ENCODE data around the gene SSU72.

SSU72 gene

DNA sequence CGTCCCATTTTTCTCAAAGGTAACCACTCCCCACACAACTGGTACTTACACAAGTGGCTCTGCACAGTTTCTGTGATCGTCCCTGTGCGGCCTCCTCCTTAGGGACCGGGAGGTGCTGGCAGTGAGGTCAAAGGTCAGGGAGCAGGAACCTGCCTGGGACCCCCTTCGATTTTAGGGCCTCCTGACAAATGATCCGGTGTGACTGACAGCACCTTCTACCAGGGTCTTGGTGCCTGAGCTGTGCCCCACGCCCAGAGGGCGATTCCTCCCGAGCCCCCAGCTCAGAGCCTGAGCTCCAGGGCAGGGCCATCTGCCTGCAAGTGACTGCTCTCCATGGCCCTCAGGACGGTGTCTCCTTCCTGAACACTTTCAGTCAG is 22.4 kb downstream of the SSU72 start:
- Histone ChIP-seq H3K27me3 (ENCODE audit: insufficient read depth, low read length, poor library complexity) (no peaks in the 10 kb centered on the region), H4K5ac (ENCODE audit: low read length) (no peak overlapping the region), H3K4me1 (ENCODE audit: control insufficient read depth, low read depth, low read length) (no peaks in the 10 kb centered on the region), H3K9ac (ENCODE audit: low read length) (no peak overlapping the region), H2BK5ac (ENCODE audit: low read length) (no peak overlapping the region), H3K27ac (ENCODE audit: low read depth, low read length) (no peak overlapping the region), H4K8ac (ENCODE audit: low read depth, low read length) (no peak overlapping the region), H3K79me2 (ENCODE audit: control insufficient read depth, insufficient read depth, low read length) (peaks cover 4% of the 10 kb centered on the region), H3K23ac (ENCODE audit: low read length) (no peak overlapping the region), H2BK120ac (ENCODE audit: low read depth, low read length) (no peak overlapping the region), H2AK5ac (ENCODE audit: low read length) (no peak overlapping the region), H3K18ac (ENCODE audit: low read length) (no peak overlapping the region), H3K4me3 (ENCODE audit: low read length) (no peak overlapping the region), H2BK15ac (replicated peaks; ENCODE audit: low read depth) (no peak overlapping the region), H3K4ac (ENCODE audit: low read depth, low read length) (no peak overlapping the region), H3K36me3 (ENCODE audit: control insufficient read depth, insufficient read depth, low read length) (no peaks in the 10 kb centered on the region), H3K79me1 (ENCODE audit: low read length) (peaks cover 13% of the 10 kb centered on the region), H3K4me2 (ENCODE audit: low read length) (no peak overlapping the region), H3K56ac (ENCODE audit: low read length) (no peak overlapping the region)
- WGBS (ENCODE audit: extremely low coverage, insufficient coverage, low lambda C conversion rate): no CpG with 5 or more reads among the region's 10 CpGs
- DNase-seq: no peak

GRCh38 chr1:1551524-1552262 is 23.0 kb downstream of the SSU72 start:
- no peaks in the 10 kb centered on the region for H3K4me1 ChIP-seq (ENCODE audit: control insufficient read depth, low read depth, low read length)

DNA sequence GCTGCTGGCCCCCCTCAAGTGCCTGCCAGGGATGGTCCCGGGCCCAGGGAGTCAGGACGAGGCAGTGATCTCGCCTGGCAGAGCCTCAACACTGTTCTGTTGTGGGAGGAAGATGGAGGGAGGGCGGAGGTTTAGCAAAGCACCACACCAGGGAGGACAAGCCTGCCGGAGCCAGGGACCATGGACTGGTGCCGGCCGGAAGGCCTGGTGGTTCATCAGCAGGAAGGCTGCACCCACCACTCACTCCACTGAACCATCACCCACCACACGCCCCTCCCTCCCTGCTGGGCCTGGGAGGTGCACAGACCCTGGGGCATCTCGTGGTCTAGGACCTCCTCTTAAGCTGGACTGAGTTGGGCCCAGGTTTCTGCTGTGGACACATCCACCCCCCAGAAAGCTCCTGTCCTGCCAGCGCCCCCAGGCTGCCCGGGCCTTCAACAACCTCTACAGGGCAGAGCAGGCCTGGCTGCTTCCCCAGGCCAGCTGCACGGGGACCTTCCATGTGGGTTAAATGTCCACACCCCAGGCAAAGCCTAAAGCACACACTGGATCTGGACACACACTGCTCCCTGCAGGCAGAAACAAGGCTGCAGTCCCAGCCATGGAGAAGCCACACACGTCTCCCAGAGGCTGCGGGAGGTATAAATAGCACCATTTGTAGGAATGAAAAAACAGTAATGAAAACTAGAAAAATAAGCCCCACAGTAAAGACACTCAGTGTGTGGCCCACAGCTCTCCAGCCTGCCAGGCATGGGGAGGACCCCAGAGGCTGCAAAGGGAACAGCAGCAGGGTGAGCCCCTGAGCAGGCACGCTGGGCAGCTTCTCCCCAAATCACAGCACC is 23.9 kb downstream of the SSU72 start:
- H3K79me1 ChIP-seq (ENCODE audit: low read length): peaks cover 12% of the 10 kb centered on the region
- H3K79me2 ChIP-seq (ENCODE audit: control insufficient read depth, insufficient read depth, low read length): peaks cover 4% of the 10 kb centered on the region
- H3K56ac ChIP-seq (ENCODE audit: low read length): no peak overlapping the region
- no CpG with 5 or more reads among the region's 15 CpGs for WGBS (ENCODE audit: extremely low coverage, insufficient coverage, low lambda C conversion rate)
- no peak overlapping the region for H2BK5ac ChIP-seq (ENCODE audit: low read length)
- DNase-seq: peak; percentile 72
- no peak overlapping the region for H4K8ac ChIP-seq (ENCODE audit: low read depth, low read length)
- no peak overlapping the region for H3K9ac ChIP-seq (ENCODE audit: low read length)
- H3K23ac ChIP-seq (ENCODE audit: low read length): no peak overlapping the region
- no peak overlapping the region for H4K5ac ChIP-seq (ENCODE audit: low read length)
- H2BK120ac ChIP-seq (ENCODE audit: low read depth, low read length): no peak overlapping the region
- H3K18ac ChIP-seq (ENCODE audit: low read length): no peak overlapping the region
- H2AK5ac ChIP-seq (ENCODE audit: low read length): no peak overlapping the region
- H3K27ac ChIP-seq (ENCODE audit: low read depth, low read length): no peak overlapping the region
- no peak overlapping the region for H3K4me2 ChIP-seq (ENCODE audit: low read length)
- H3K4me1 ChIP-seq (ENCODE audit: control insufficient read depth, low read depth, low read length): no peaks in the 10 kb centered on the region
- H3K4me3 ChIP-seq (ENCODE audit: low read length): no peak overlapping the region
- no peaks in the 10 kb centered on the region for H3K27me3 ChIP-seq (ENCODE audit: insufficient read depth, low read length, poor library complexity)
- no peak overlapping the region for H3K4ac ChIP-seq (ENCODE audit: low read depth, low read length)
- no peak overlapping the region for H2BK15ac ChIP-seq (replicated peaks; ENCODE audit: low read depth)
- no peaks in the 10 kb centered on the region for H3K36me3 ChIP-seq (ENCODE audit: control insufficient read depth, insufficient read depth, low read length)

More at GRCh38 chr1:1551524-1552262, 23.0 kb downstream of the SSU72 start:
- Histone ChIP-seq H3K79me2 (ENCODE audit: control insufficient read depth, insufficient read depth, low read length) (peaks cover 4% of the 10 kb centered on the region), H3K9ac (ENCODE audit: low read length) (no peak overlapping the region), H3K27ac (ENCODE audit: low read depth, low read length) (no peak overlapping the region), H2AK5ac (ENCODE audit: low read length) (no peak overlapping the region), H3K36me3 (ENCODE audit: control insufficient read depth, insufficient read depth, low read length) (no peaks in the 10 kb centered on the region), H3K56ac (ENCODE audit: low read length) (no peak overlapping the region), H3K4me3 (ENCODE audit: low read length) (no peak overlapping the region), H3K79me1 (ENCODE audit: low read length) (peaks cover 13% of the 10 kb centered on the region), H3K23ac (ENCODE audit: low read length) (no peak overlapping the region), H3K4me2 (ENCODE audit: low read length) (no peak overlapping the region), H2BK15ac (replicated peaks; ENCODE audit: low read depth) (no peak overlapping the region), H2BK5ac (ENCODE audit: low read length) (no peak overlapping the region), H4K8ac (ENCODE audit: low read depth, low read length) (no peak overlapping the region), H3K4ac (ENCODE audit: low read depth, low read length) (no peak overlapping the region), H3K18ac (ENCODE audit: low read length) (no peak overlapping the region), H3K27me3 (ENCODE audit: insufficient read depth, low read length, poor library complexity) (no peaks in the 10 kb centered on the region), H2BK120ac (ENCODE audit: low read depth, low read length) (no peak overlapping the region), H4K5ac (ENCODE audit: low read length) (no peak overlapping the region)
- DNase-seq: no peak
- WGBS (ENCODE audit: extremely low coverage, insufficient coverage, low lambda C conversion rate): no CpG with 5 or more reads among the region's 33 CpGs

DNA sequence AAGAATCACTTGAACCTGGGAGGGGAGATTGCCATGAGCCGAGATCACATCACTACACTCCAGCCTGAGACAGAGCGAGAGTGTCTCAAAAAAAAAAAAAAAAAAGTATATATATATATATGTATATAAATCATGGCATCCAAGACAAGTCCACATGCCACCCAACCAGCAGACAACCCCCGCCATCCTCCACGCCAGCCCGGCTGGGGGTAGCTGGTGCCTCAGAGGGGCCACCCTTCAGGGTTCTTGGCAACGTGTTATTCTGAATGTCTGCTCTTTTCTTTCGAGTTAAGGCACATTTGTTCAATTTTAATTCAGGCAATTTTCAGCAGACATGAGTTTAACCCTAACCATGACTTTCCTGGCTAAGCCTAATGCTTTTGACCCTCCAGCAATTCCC is 24.6 kb downstream of the SSU72 start:
- H3K4me3 ChIP-seq (ENCODE audit: low read length): no peak overlapping the region
- H3K27ac ChIP-seq (ENCODE audit: low read depth, low read length): no peak overlapping the region
- no CpG with 5 or more reads among the region's 7 CpGs for WGBS (ENCODE audit: extremely low coverage, insufficient coverage, low lambda C conversion rate)
- H2BK5ac ChIP-seq (ENCODE audit: low read length): no peak overlapping the region
- H3K4ac ChIP-seq (ENCODE audit: low read depth, low read length): no peak overlapping the region
- H3K4me1 ChIP-seq (ENCODE audit: control insufficient read depth, low read depth, low read length): no peaks in the 10 kb centered on the region
- no peak overlapping the region for H3K56ac ChIP-seq (ENCODE audit: low read length)
- H2BK15ac ChIP-seq (replicated peaks; ENCODE audit: low read depth): no peak overlapping the region
- H2BK120ac ChIP-seq (ENCODE audit: low read depth, low read length): no peak overlapping the region
- H4K8ac ChIP-seq (ENCODE audit: low read depth, low read length): no peak overlapping the region
- H4K5ac ChIP-seq (ENCODE audit: low read length): no peak overlapping the region
- H3K4me2 ChIP-seq (ENCODE audit: low read length): no peak overlapping the region
- peaks cover 4% of the 10 kb centered on the region for H3K79me2 ChIP-seq (ENCODE audit: control insufficient read depth, insufficient read depth, low read length)
- peaks cover 10% of the 10 kb centered on the region for H3K79me1 ChIP-seq (ENCODE audit: low read length)
- no peak overlapping the region for H3K23ac ChIP-seq (ENCODE audit: low read length)
- no peaks in the 10 kb centered on the region for H3K27me3 ChIP-seq (ENCODE audit: insufficient read depth, low read length, poor library complexity)
- no peak overlapping the region for H2AK5ac ChIP-seq (ENCODE audit: low read length)
- no peak overlapping the region for H3K18ac ChIP-seq (ENCODE audit: low read length)
- DNase-seq: no peak
- no peaks in the 10 kb centered on the region for H3K36me3 ChIP-seq (ENCODE audit: control insufficient read depth, insufficient read depth, low read length)
- no peak overlapping the region for H3K9ac ChIP-seq (ENCODE audit: low read length)

GRCh38 chr1:1548591-1548990 is 26.1 kb downstream of the SSU72 start:
- Histone ChIP-seq H3K27me3 (ENCODE audit: insufficient read depth, low read length, poor library complexity) (no peaks in the 10 kb centered on the region), H4K5ac (ENCODE audit: low read length) (no peak overlapping the region), H3K4ac (ENCODE audit: low read depth, low read length) (no peak overlapping the region), H3K4me1 (ENCODE audit: control insufficient read depth, low read depth, low read length) (no peaks in the 10 kb centered on the region), H2BK15ac (replicated peaks; ENCODE audit: low read depth) (no peak overlapping the region), H2BK5ac (ENCODE audit: low read length) (no peak overlapping the region), H4K8ac (ENCODE audit: low read depth, low read length) (no peak overlapping the region), H3K4me2 (ENCODE audit: low read length) (no peak overlapping the region), H3K9ac (ENCODE audit: low read length) (no peak overlapping the region), H3K56ac (ENCODE audit: low read length) (no peak overlapping the region), H3K36me3 (ENCODE audit: control insufficient read depth, insufficient read depth, low read length) (no peaks in the 10 kb centered on the region), H2BK120ac (ENCODE audit: low read depth, low read length) (no peak overlapping the region), H3K79me2 (ENCODE audit: control insufficient read depth, insufficient read depth, low read length) (peaks cover 4% of the 10 kb centered on the region), H3K23ac (ENCODE audit: low read length) (no peak overlapping the region), H2AK5ac (ENCODE audit: low read length) (no peak overlapping the region), H3K79me1 (ENCODE audit: low read length) (peaks cover 10% of the 10 kb centered on the region), H3K27ac (ENCODE audit: low read depth, low read length) (no peak overlapping the region), H3K18ac (ENCODE audit: low read length) (no peak overlapping the region), H3K4me3 (ENCODE audit: low read length) (no peak overlapping the region)
- peak; percentile 32 for DNase-seq
- no CpG with 5 or more reads among the region's 14 CpGs for WGBS (ENCODE audit: extremely low coverage, insufficient coverage, low lambda C conversion rate)
